Globus pallidus (tissue), 1 donor: ENCODE results near the gene CFAP58.
A peak's percentile ranks its signal among the peaks of the same experiment; 100 is the strongest.

ENCODE experiments used
- DNase-seq: peaks from one replicate; pipeline ENCODE4 v3.0.0-alpha.2; 2015; ENCODE audit warnings: low spot score

CFAP58 gene

GRCh38 chr10:104323085-104323484, 30.5 kb upstream of the CFAP58 start:
- DNase-seq, result no peak

GRCh38 chr10:104323760-104324201, 29.9 kb upstream of the CFAP58 start:
- DNase-seq, result no peak

- DNase-seq, result no peak
Measured at GRCh38 chr10:104324221-104324686, 29.4 kb upstream of the CFAP58 start.

- no peak for DNase-seq
Measured at GRCh38 chr10:104324931-104325330, 28.7 kb upstream of the CFAP58 start.

- no peak for DNase-seq
Measured at GRCh38 chr10:104325436-104326435, 27.9 kb upstream of the CFAP58 start.

- no peak for DNase-seq
Measured at GRCh38 chr10:104326991-104327610, 26.5 kb upstream of the CFAP58 start.

- peak; percentile 54 for DNase-seq
Measured at GRCh38 chr10:104327745-104328645, 25.6 kb upstream of the CFAP58 start.

- no peak for DNase-seq
Measured at GRCh38 chr10:104328646-104328895, 25.1 kb upstream of the CFAP58 start.

GRCh38 chr10:104328896-104329710, 24.5 kb upstream of the CFAP58 start:
- DNase-seq, result peak; percentile 63

GRCh38 chr10:104329735-104330134, 23.9 kb upstream of the CFAP58 start:
- no peak for DNase-seq

- no peak for DNase-seq
Measured at GRCh38 chr10:104330168-104331110, 23.2 kb upstream of the CFAP58 start.

GRCh38 chr10:104331208-104331838, 22.3 kb upstream of the CFAP58 start:
- DNase-seq, result no peak

GRCh38 chr10:104332243-104333031, 21.2 kb upstream of the CFAP58 start:
- DNase-seq, result no peak

- DNase-seq, result no peak
Measured at GRCh38 chr10:104333032-104333727, 20.5 kb upstream of the CFAP58 start.

- no peak for DNase-seq
Measured at GRCh38 chr10:104333728-104334373, 19.8 kb upstream of the CFAP58 start.

- no peak for DNase-seq
Measured at GRCh38 chr10:104334561-104334960, 19.1 kb upstream of the CFAP58 start.

- no peak for DNase-seq
Measured at GRCh38 chr10:104334965-104335650, 18.5 kb upstream of the CFAP58 start.
